T follicular helper cell (primary cell): ENCODE measurements around the gene SEL1L.
"Not testable (repeated sequence)": the region's sequence is repeated elsewhere in the genome, so short reads cannot be mapped to it uniquely, and the experiment has no call there.

Experiments
- DNase-seq: peaks from one replicate; pipeline ENCODE4 v3.0.0-alpha.2; 2020; ENCODE audit warnings: low read depth
- total RNA-seq, 2 experiments: gene quantifications; one replicate each; lab custom pipeline; 2026; lab: John Stamatoyannopoulos, UW

The SEL1L gene
- total RNA-seq = 120 to 195 reads per million in 2 experiments

DNA sequence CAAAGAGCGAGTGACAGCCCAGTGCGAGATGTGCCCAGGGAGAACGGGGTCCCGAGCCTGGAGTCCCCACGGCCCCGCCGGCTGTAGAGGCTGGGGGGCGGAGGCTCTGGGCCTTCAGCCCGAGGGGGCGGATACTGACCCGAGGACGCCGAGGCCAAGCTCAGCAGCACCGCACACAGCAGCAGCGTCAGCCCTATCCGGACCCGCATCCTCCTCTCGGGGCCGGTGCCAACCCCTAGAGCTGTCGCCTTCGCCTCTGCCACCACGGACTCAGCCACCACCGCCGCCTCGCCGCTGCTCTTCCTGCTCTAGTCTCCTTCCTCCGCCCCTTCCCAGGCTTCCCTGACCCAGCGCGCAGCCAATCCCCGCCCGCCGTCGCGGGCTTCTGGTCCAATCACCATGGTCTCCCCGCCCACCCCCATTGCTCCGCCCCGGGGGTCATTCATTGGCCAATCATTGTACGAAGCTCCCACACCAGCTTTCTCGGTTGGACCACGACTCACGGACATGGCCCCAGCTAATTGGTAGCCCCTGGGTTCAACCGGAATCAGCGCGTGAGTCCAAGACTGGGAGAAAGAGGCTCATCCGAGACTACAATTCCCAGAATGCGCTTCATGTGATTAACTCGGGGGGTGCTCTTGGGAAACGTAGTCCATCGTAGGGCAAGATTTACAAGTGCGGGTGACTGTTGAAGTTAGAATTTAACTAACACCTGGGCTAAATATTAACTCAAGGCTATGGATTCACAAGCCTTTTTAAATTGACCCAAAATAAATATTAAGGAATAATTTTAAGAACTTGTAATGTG, at the start of gene SEL1L:
SEL1L (minus strand) TSS at position 318 of the 808 bp plus-strand sequence; CDS start at position 209, 109 bp downstream.
- peak; percentile 98 for DNase-seq

DNA sequence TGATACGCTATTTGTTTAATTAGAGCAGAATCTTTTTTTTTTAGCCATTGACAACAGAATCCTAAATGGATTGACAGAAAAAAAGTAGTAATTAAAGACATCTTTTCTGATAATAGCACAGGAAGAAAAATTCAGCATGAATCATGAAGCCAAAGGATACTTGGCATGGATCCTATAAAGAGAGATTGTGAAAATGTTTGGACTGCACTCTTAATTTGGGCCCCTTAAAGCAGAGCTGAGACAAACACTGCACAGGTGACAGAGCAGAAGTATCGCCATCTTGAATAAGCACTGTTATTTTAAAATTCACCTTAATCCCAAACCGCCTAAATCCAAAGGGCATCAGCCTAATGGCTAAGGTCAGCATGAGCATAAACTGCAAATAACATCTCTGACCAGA, 48.8 kb upstream of the SEL1L start:
- DNase-seq = no peak

DNA sequence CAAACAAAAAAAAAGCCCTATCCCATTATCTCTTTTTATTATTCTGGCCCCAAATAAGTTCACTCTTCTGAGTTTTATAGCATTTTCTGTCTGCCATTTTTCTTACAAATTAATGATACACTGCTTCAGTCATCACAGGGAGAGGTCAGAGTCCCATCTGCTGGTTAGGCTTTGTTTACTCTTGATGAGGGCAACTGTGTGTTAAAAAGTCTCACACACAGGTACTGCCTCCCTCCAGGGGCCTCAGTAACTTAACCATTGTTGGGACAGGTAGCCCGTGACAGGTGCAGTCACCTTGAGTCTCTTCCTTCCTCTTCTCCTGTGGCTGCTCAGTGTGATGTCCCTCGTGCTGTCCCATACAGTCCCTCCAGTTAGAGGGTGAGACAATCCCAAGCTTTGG, 45.5 kb upstream of the SEL1L start:
- DNase-seq = no peak

DNA sequence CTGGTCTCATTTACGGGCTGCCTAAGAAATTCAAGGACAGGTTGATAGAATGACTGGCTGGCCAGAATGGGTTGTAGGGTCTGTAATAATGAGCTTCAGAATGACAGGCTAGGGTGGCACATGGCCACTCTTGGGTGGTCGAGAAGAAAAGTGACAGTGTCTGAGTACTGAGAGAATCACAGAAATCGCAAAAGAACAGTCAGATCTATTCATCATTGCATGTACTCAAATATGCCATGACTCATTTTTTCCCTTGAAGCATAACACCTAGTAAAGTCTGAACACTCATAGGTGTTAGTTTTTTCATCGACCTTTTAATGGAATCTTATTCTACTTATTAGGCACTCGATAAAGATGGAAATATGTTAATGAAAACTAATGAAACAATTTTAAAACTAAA, 37.8 kb upstream of the SEL1L start:
- DNase-seq = no peak

DNA sequence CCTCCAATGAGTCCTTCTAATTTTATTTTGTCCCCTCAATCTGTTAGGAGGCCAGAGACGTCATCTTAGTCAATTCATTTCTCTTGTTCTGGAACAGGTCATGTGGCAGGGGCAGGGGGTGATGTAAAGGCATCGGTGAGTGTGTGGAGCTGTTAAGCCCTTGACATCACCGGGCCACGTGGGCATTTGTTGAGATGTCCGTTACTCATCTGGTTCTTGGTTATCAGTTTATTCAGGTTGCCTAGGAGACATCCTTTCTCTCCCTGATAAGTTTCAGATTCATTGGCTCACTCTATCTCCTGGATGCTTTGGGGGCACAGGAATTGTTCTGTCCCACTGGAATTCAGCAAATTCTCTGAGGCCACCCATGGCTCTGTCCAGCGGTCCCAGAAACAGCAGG, 33.6 kb upstream of the SEL1L start:
- DNase-seq = no peak

DNA sequence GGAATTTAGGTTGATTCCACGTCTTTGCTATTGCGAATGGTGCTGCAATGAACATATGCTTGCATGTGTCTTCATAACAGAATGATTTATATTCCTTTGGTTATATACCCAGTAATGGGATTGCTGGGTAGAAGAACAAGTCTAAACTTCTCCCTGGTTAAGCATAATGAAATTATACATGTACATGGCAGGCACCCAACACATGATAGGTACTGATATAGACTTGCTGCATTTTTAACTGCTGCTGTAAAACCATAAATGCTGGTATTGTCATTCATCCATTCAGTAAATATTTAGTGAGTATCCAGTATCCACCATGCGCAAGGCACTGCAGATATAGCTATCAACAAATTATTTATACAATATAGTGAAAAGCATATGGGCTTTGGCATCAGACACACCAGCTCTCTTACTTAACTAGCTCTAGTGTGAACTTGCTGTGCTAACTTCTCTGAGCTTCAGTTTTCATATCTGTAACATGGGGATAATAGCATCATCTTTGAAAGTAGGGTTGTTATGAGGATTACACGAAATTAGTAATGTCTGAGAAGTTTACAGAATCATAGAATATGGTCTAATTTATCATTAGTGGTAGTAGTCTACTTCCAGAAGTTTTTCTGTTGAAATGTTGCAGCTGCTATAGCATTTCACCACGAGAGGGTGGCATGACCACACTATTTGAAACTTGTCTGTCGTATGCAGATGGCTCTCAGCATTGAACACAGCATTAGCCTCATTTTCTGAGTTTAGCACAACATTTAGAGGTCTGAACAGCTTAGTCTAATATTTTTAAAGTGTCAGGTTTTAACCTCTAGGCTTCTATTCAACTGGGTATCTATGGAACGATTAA, 32.0 kb upstream of the SEL1L start:
- DNase-seq = no peak

DNA sequence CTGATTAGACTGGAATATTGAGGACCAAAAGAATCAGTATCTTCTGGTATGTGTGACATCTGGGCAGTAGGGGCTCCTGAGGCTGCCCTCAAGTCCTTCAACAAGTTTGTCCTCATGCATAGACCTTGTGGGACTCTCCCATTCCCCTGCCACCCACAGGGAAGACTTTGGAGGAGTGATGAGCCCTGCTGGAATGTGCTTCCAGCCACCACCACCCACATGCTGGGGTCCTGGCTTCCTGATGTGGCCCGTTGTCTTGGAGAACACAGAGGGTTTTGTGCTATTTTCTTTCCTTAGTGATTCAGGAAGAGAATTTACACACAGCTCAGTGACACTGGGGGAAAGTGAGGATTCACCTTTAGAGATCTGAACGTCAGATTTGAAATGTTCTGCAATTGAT, 29.2 kb upstream of the SEL1L start:
- DNase-seq = no peak

DNA sequence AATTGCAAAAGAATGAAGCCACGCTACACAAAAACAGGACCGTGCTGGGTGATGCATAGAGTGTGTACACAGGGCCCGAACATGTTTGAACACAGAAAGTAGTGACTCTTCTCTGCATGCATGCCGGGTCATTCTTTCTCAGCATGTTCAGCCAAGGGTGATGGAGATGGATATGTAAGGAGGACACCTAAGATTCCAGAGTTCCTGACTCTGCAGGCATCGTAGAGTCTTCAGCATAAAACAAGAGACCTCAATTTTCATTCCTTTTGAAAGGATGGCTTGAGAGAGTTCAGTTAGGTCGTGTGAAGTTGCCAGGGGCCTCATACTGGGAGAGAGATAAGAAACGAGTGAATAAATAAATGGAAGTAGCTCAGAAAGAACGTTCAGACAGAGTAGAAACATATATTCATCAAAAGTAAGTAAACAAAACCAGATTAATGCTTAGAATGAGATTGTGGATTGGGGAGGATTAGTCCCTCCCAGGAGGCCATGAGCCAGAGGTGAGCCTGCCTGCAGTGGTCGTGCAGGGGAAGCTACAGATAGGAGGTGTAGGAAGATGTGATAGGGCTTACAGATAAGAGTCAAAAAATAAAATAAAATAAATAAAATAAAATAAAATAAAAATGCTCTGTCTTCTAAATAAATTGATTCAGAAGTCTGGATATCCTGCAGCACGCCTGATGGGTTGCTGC, 27.6 kb upstream of the SEL1L start:
- no peak for DNase-seq

DNA sequence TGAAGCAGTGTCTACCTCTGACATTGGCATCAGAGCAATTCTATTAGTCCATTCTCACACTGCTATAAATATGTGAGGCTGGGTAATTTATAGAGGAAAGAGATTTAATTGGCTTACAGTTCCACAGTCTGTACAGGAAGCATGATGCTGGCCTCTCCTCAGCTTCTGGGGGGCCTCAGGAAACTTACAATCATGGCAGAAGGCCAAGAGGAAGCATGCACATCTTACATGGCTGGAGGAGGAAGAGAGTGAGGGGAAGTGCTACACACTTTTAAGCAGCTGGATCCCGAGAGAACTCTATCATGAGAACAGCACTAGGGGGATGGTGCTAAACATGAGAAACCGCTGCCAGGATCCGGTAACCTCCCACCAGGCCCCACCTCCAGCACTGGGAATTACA, 25.7 kb upstream of the SEL1L start:
- DNase-seq = no peak

DNA sequence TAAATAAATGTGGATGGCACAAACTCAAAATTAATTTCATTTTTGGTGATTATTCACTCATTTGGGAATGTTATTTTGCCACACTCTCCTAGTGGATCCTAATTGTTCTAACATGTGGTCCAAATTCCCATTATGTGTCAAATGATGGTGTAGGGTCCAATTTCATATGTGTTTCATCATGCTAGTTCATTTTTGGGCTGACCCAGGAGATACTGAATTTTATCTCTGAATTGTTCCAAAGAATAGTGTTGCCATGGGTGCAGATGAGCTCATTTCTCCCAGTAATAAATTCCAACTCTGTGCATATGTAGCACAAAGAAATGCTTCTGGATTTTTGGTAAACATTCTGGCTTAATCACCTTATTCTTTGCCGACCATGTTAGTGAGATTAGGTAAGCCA, 23.5 kb upstream of the SEL1L start:
- no peak for DNase-seq

DNA sequence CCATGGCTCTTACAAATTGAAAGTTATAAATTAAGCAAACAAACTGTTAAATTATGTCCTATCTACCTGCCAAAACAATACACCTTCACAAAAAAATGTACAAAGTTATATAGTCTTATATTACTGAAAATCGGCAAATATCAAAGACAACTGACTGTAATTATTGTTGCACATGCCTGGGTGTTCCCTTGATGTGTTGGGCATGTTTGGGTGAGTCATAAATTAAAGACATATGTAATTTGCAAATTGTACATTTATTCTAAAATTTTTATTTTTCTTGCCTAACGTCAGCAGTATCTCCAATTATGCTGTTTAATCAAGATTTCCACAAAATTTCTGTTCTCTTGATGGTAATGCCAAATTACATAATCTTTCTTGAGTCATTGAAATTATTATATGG, 22.0 kb upstream of the SEL1L start:
- no peak for DNase-seq

DNA sequence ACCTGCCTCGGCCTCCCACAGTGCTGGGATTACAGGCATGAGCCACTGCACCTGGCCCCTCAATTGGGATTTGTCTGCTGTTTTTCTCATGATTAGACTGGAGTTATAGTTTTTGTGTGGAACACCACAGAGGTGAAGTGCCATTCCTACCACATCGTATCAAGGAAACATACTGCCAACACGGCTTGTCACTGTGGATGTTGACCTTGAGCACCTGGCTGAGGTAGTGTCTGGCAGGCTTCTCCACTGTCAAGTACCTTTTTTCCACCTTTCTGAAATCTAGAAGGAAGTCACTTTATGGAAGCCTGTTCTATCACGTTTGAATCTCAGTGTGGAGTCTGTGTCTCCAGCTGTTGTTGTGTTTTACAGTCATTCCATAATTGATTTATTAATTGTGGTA, 21.4 kb upstream of the SEL1L start:
- no peak for DNase-seq

DNA sequence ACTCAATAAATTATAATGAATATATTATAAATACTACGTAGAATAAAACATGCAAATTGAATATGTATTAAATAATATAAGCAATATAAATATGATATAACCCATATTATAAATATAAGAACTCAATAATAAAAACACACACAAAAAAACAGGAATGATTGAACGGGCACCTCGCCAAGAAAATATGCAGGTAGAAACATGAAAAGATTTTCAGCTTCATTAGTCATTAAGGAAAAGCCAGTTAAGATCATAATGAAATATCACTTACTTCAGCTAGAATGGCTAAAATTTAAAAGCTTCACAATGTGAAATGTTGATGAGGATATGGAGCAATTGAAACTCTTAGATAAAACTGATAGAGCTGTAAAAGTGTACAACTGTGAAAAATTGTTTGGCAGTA, 17.8 kb upstream of the SEL1L start:
- no peak for DNase-seq

DNA sequence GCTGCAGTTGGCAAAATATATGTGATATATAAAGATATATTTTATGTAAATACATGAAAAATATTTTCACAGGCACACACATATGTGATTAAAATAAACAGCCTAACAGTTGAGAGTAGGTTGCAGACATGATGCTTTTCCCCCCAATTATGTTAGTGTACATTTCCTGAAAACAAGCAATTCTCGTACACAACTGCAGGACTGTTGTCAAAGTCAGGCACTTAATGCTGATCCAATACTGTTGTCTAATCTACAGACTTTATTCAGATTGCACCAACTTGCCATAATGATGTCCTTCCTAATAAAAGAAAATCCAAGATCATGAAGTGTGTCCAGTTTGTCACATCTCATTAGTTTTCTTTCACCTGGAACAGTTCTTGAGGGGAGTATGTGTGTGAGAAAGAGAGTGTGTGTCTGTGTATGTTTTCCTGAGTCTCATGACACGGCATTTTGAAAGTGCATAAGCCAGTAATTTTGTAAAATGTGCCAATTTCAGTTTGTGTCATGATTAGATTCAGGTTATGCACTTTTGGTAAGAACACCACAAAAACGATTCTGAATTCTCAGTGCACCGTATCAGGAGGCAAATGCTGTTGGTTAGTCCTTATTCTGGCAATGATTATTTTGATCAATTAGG, 16.5 kb upstream of the SEL1L start:
- DNase-seq = no peak

DNA sequence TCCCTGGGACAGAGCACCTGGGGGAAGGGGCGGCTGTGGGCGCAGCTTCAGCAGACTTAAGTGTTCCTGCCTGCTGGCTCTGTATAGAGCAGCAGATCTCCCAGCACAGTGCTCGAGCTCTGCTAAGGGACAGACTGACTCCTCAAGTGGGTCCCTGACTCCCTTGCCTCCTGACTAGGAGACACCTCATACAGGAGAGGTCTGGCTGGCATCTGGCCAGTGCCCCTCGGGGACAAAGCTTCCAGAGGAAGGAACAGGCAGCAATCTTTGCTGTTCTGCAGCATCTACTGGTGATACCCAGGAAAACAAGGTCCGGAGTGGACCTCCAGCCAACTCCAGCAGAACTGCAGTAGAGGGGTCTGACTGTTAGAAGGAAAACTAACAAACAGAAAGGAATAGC, 7.6 kb upstream of the SEL1L start:
- DNase-seq = not testable (repeated sequence)

DNA sequence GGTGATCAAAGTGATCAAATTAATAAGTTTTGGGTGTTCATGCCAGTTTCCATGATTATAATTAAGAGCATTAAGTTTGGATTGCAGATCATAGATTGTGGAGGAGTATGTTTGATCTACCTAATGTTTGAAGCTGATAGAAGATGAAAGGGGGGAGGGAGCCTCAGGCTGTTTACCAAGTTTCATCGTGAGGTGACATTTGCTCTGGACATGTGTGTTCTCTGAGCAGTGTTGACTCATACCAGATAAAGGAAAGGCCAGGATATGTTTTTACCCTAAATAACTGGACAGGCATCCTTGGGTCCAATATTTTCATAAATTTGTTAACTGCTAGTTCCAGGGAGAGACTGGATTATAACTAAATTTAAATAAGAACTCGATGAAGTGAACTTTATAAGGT, 3.5 kb upstream of the SEL1L start:
- DNase-seq = no peak

DNA sequence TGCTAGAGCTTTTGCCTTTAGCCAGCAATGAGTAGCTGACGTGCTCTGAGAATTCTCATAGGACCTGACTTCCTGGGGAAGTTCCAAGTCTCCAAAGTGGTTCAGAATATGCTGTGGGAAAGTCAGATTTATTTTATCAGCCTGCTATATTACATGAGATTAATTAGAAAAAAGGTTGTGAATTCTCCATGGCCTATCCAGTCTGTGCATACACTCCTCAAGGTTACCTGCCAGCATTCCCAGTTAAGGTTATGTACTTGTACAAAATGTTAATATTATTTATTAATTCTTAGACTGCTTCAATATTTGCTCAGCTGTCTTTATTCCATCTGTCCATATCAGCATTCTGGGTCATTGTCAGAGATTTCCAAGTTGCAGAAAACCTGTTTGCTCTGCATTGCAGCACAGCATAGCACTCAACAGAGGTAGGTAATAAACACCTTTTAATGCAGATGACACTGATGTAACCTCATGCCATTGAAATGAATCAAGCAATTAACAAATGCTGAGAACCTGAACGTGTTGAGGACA, 2.7 kb upstream of the SEL1L start:
- DNase-seq = no peak

DNA sequence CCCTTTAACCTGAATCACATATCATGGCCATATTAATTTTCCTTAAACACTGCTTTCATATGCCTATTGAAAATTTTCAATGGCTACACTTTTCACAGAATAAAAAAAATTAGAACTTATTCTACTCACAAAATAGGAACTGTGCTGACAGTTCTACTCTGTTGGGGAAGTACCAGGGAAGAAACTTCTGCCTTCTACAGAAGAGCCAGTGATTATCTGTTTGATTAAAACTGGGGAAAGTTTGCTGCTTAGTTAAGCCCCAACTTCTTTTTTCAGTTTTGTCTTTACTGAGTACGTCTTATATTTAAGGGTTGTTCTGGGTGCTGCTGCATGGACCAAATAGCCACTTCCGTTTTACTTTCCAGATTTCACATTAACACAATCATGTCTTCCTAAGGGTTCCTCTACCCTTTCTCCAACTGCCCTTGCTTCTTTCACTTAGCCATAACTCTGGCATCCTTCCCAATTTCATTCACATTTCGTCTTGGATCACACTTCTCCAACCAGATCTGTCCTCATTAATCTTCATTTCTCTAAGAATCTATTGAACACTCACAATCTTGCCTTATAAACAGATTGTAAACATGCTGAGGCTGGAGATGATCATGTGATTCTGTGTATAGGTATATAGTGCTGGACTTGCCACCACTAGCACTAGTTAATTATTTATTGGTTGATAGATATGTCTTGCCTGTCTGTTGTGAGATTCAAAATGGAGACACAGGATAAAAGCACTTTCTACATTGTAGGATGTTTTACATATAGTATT, 1.9 kb upstream of the SEL1L start:
- no peak for DNase-seq

DNA sequence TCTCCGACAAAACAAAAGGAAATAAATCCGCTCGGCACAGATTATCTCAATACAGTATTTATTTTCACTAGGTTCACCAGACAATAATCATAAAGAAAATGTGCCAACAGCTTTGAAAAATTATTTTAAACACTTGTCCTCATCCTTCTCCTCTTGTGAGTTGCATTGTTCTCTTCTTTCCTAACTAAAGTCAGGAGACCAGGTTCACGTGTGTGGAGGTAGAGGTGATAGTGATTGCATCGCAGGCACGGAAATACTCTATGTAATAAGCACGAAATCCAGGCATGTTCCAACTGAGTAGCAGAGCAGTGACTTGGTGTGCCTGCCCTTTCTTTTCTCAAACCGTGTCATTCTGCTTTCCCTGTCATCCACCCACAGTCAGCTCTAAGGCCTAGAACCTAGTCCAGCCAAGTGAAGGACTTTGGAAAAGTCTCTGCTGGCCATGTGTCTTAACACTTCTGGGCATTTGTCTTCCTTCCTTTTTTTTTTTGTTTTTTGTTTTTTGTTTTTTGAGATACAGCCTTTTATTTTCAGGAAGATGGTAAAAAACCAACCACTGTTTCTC, 939 bp upstream of the SEL1L start:
- no peak for DNase-seq

DNA sequence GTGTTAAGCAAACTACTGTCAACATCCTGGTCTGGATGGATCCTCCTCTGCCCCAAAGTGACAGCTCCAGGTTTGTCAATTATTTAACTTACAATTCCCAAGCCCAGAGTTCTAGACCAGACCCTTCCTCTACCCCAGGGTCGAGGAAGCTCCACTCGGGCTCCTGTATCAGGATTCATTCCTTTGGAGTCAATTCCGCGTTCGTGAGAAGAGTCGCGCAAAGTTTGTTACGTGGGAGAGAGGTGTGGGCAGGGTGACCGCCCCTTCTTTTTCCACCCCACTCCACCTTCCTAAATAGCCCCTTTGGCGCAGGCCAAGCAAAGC, 479 bp downstream of the SEL1L start:
- no peak for DNase-seq

DNA sequence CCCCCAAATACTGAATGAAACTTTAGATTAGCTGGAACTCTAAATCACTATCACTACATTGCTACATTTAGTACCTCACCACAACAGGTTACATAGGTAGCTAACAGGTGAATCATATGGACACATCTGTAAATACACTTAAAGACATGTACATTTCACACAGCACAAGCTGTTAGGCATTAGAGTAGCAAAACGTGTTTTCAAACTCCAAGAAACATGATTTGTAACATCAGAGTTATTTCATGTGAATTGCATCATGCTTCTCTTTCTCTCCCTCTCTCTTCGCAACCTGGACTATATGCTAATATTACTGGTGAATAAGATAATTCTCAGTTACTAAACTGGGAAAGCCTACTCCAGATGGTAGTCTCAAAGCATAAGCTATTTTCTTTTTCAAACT, 4.3 kb downstream of the SEL1L start:
- no peak for DNase-seq
